ENCODE data around the gene NFATC2.

NFATC2 gene

GRCh38 chr20:51531712-51532456, 10.6 kb downstream of the NFATC2 start:
- no peak for TF ChIP-seq GABPA (IDR thresholded peaks at IDR 0.05; ENCODE audit: low read depth)
- no peak for TF ChIP-seq SPI1 (IDR thresholded peaks at IDR 0.05; ENCODE audit: borderline replicate concordance, low read depth)
- no peak for TF ChIP-seq REST (IDR thresholded peaks at IDR 0.05; ENCODE audit: insufficient replicate concordance, low read depth)
- no peak for TF ChIP-seq CTCF (IDR thresholded peaks at IDR 0.05; ENCODE audit: insufficient read depth, low read length)
- TF ChIP-seq POLR2AphosphoS5 (IDR thresholded peaks at IDR 0.05; ENCODE audit: low read depth), result no peak
- no peak for DNase-seq (ENCODE audit: low read depth in 1 of 2, low spot score in 1 of 2)
- Histone ChIP-seq H3K4me3 (replicated peaks; ENCODE audit: insufficient read depth, low read length) (no peak overlapping the region), H3K27me3 (ENCODE audit: insufficient read depth, poor library complexity, severe bottlenecking) (no peaks in the 10 kb centered on the region), H3K27ac (replicated peaks) (no peak overlapping the region)

GRCh38 chr20:51531141-51531710, 11.3 kb downstream of the NFATC2 start:
- Histone ChIP-seq H3K27ac (replicated peaks) (no peak overlapping the region), H3K27me3 (ENCODE audit: insufficient read depth, poor library complexity, severe bottlenecking) (no peaks in the 10 kb centered on the region), H3K4me3 (replicated peaks; ENCODE audit: insufficient read depth, low read length) (no peak overlapping the region)
- TF ChIP-seq POLR2AphosphoS5 (IDR thresholded peaks at IDR 0.05; ENCODE audit: low read depth) (no peak), SPI1 (IDR thresholded peaks at IDR 0.05; ENCODE audit: borderline replicate concordance, low read depth) (no peak), CTCF (IDR thresholded peaks at IDR 0.05; ENCODE audit: insufficient read depth, low read length) (no peak), REST (IDR thresholded peaks at IDR 0.05; ENCODE audit: insufficient replicate concordance, low read depth) (no peak), GABPA (IDR thresholded peaks at IDR 0.05; ENCODE audit: low read depth) (no peak)
- no peak for DNase-seq (ENCODE audit: low read depth in 1 of 2, low spot score in 1 of 2)

- H3K27me3 ChIP-seq (ENCODE audit: insufficient read depth, poor library complexity, severe bottlenecking), result no peaks in the 10 kb centered on the region
- TF ChIP-seq GABPA (IDR thresholded peaks at IDR 0.05; ENCODE audit: low read depth) (no peak), CTCF (IDR thresholded peaks at IDR 0.05; ENCODE audit: insufficient read depth, low read length) (no peak)
- H3K4me3 ChIP-seq (replicated peaks; ENCODE audit: insufficient read depth, low read length), result no peak overlapping the region
- DNase-seq (ENCODE audit: low read depth in 1 of 2, low spot score in 1 of 2), result no peak
- H3K27ac ChIP-seq (replicated peaks), result no peak overlapping the region
Observed at GRCh38 chr20:51529758-51530157, 12.8 kb downstream of the NFATC2 start.

Data from HL-60 (cell line).